GM18520 (cell line): ENCODE results near the gene PGBD5.

Source experiments
- ATAC-seq: cut with Tn5 transposase; IDR thresholded peaks from one replicate; pipeline ENCODE4 v1.9.1; 2021; ENCODE audit not compliant: unreplicated experiment

PGBD5 gene

DNA sequence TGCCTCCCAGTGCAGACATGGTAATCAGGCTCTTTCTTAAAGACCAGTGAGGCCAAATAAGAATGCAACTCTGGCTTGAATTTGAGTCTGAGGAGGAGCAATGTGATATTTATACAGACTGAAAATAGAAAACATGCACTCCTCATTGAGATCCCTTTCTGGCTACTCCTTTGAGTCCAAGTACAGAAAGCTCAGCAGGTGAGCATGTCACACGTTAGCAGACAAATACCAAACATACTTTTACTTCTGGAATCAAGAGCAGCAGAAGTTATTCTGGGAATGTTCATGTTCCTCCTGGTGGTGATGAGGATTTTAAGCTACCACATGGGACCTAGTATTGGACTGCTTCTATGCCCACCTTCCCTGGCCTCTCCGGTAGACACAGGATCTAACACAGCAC, 48.3 kb downstream of the PGBD5 start:
- no peak for ATAC-seq

DNA sequence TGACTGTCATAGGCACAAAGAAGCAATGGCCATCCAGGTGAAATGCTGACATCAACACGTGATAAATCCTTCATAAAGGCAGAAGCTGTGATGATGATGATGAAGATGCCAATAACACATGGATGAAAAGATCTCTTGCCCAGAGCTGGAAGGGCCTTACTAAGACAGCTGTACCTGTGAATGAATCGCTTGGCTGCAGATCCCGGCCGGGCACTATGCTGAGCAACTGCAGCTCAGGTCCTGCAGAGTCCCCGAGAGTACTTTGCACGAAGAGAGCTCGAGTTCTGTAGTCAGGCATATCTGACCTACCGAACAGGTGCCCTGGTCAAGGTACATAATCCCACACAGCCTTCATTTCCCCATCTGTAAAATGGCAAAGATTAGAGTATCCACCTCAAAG, 48.8 kb downstream of the PGBD5 start:
- ATAC-seq, result no peak

DNA sequence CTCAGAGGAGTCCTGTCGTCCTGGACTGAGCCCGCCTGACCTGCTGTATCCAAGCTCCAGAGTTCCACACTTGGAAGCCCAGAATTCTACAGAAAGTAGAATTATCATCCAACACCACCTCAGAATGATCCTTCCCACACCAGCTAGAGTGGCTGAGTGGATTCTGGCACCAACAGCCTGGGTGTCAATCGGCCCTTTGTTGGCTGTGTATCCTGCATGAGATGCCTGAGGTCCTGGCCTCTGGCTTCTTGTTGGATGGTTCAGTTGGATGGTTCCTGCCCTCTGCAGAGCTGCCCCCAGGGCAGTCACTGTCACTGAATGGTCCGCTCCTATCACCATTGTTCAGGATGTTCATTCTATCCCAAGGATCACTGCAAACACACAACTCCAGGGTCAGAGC, 49.8 kb downstream of the PGBD5 start:
- no peak for ATAC-seq

DNA sequence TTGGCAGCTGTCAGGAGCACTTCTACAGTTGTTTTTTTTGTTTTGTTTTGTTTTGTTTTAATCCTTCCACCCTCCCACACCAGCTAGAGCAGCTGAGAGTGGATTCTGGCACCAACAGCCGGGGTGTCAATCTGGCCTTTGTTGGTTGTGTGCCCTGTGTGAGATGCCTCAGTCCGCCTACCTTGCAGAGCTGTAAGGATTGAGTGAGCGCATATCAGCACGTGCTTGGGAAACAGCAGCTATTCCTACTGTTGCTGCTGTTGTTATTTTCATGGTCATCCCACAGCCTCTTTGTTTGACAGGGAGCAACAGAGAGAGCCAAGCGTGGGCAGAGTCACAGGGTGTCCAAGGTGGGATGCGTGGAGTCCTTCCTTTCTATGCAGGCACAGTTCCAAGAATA, 50.4 kb downstream of the PGBD5 start:
- ATAC-seq, result no peak

DNA sequence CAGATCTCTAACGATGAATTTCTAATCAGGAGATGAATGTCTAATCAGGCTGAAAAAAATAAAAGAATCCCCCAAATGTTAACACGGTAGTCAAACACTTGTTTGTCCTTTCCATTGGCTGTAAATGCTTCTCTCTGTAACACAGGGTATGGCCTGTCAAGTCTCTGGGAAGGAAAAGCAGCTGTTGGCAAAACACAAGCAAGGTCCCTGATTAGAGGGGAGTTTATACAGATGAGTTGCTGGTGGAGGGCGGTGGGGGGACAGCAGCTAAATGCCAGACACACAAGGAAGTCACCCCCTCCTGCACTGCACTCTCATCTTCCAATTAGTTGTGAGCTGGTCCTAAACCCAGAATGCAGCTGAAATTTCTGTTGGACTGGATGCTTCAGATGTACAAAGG, 51.0 kb downstream of the PGBD5 start:
- no peak for ATAC-seq

DNA sequence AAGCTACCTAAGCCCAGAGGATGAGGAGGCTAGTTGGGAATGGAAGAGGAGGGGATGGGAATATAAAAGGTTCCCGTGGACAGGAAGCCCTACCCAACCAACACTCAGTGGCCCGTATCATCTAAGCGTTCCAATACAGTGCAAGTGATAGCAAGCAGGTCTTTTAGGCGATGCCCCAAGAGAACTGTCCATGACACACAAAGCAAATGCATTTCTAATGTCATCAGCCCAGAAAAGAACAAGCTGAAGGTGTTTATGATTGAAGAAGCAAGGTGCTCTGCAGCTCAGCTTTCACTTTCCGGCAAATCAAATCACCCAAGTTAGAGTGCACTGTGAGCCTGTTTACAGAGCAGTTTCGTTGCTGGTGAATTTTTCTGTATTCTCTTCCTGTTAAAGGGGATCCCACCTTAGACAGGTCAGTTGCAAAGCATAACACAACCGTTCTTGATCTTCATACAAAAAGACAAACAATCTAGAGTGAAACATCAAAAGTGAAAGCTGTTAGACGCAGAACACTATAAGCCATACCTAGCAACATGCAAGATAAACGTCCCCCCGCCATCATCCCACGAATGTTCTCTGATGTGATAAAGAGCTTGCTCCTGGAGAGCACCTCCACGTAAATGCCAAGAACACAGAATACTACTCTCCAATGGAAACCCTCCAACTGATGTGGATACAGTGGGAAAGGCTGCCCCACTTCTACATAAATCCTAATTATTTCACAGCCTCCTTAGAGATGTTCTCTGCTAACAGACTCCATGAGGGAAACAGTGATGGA, 54.0 kb downstream of the PGBD5 start:
- ATAC-seq, result no peak

DNA sequence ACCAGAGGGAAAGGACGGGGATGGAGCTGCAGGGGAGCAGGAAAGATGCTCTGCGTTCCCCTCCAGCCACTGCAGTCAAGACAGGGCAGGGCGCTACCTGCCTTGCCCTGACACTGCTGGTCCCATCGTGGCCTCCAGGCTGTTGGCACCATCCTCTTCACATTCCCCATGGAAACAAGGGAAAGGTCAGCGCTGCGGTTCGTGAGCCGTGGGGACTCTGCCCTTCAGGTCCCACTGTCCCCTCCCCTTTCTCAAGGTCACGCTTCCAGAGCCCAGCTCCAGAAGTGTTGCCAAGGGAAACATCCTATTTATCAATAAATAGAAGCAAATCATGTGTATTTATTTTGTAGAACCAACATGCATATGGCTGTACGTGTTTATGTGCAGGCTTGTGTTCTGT, 56.0 kb downstream of the PGBD5 start:
- ATAC-seq, result no peak

DNA sequence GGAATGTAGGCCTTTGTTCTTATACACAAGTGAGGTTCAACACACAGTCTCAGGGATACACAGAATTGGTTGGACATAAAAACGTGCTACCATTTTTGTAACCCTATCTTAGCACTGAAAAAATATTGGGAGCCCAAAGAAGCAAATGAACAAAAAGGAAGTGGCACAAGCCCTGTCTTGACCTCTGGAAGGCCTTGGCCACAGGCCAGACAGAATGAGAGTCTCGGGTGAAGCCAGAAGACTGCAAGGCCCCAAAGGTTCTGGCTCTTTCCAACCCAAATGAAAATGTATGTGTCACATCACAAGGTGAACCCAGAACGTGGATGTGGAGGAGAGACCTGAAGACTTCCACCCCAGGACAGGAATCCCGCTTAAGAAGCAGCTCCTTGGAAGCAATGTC, 57.3 kb downstream of the PGBD5 start:
- no peak for ATAC-seq

DNA sequence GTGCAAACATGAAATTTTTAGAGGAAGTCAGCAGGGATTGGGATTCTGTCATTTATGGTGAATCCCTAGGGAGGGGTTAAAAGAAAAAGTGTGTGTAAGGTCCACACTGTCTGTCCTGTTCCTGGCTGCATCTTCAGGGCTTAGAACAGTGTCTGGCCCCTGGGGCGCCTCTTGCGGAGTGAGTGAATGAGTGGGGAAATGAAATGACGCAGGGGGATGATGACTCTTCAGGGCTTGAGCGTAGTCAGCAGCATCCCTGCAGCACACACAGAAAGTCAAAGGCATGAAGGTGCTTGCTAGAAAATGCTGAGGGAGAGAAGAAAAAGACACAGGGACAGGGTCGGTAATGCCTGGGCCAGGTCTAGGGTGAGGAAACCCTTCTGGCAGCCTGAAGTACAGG, 57.8 kb downstream of the PGBD5 start:
- no peak for ATAC-seq

DNA sequence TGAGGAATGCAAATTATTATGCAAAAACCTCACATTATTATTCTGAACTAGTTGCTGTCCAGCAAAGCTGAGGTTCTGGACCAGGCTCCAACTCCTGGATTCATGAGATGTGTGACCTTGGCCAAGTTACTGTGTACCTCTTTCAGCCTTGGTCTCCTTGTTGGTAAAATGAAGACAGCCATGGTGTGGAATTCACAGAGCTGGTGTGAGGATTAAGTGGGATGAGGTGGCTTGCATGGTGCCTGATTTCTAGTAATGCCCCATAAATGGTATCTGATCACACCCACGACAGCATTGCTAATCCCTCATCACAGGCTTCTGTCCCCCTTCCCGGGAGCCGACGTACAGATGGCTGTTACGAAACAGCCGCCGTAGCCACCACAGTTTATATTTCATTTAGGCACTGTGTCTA, 59.6 kb downstream of the PGBD5 start:
- no peak for ATAC-seq

DNA sequence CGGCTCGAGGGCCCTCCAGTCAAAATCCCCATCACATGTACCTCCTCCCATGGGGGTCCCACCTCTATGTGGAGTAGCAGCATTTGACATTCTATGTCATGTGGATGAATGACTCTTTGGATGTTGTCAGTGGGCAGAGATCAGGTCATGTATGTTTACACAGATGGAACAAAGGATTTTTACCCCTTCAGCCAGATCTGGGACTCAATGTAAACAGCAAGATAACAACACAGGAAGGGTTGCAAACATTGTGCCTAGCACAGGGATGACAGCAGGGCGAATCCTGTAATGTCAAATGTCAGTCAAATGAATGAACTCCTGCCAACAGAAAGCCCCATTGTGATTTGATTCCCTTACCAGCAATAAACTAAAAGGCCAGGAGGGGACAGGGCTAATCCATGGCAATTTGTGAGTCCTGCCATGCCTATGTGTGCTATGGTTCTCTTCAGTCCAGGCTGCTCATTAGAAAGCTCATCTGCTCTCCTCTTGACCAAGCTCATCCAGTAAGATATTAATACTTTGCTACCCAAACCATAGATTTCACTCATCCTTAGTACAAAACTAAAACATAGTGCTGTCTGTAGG, 60.3 kb downstream of the PGBD5 start:
- no peak for ATAC-seq

DNA sequence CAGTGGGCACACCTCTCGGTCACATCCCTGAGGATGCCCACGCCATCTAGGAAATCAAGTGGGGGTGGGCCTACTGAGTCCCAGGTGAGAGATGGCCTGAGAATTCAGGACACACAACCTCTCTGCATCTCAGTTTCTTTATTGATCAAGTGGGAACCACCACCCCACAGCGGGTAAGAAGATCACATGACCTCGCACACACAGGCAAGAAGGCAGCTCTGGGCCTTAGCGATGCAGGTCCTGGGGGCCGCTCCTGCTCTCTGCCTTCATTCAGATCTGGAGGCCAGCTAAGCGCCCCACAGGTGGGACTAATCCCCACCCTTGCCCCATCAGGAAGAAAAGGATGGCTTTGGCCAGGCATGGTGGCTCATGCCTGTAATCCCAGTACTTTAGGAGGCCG, 63.2 kb downstream of the PGBD5 start:
- ATAC-seq, result no peak

DNA sequence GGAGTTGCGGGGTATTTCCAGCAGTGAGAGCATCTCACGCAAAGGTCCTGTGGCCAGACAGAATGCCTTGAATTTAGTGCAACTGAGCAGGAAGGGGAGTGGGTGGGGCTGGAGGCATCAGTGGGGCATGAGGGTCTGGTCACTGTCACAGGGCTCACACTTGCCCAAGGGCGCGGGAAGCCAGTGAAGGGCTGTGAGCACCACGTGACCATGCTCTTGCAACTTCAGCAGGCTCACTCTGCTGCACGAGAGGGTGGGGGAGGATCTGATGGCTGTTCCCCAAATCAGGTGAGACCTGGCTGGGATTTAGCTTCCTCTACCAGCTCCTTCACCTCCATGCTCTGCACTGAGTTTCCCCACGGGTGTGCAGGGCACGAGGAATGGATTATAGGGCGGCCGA, 64.2 kb downstream of the PGBD5 start:
- no peak for ATAC-seq

DNA sequence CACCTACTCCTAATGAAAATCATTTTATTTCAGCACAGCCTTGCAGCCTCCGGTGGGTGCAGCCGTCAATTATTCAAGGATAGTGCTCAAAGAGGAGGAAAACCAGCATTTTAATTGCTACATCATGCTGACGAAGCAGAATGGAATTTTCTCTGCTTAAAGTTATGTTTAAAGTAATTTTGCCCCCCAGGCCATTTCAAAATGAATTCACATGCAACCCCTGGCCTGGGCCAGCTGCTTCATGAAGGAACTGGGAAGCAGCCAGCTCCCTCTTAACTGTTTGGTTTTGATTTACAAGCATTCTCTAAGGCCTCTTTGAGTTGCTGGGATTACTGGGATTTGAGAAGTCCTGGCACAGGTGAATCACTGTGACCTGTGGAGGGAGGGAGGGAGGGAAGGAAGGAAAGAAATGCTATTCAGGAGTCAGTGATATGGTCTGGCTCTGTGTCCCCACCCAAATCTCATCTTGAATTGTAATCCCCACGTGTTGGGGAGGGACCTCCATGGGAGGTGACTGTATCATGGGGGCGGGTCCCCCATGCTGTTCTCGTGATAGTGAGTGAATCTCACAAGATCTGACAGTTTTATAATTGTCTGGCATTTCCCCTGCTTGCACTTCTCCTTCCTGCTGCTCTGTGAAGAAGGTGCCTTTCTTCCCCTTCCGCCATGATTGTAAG, 66.0 kb downstream of the PGBD5 start:
- ATAC-seq, result no peak

DNA sequence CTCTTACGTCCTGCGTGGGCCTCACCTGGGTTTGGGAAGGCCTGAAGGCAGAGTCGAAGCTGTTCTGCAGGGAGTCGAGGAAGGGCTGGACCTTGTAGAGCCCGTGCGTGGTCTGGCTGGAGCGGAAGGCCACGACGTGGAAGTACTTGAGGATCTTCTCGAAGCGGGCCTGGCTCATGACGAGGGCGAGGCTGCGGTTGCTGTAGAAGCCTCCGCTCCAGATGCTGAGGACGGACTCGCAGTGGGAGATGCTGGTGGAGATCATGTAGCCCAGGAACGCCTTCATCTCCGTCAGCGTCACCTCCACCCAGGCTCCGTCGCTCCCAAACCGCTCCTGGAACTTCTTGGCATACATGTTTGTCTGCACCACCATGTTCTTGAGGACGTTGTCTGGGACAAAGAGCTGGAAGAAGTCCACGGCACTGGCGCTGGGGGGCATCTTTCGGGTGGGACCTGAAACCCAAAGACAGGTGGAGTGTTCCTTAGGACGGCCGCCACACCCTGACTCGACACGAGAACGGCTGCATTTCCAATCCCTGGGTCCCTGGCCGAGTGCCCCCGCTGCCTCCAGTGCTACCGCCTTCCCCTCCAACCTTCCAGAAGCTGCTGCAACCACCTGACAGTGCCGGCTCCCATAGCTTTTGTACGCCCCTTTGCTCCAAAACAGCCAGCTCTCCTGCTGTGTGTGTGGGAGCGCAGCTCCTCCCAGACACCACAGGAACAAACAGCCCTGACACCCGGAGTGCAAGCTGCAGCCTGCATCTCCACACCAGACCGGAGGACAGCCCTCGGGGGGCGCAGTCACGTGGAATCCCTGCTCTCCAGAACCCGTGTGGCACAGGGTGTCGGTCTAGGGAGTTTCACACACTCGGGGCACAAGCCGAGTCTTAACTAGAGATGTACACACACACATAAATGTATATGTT, 69.0 kb downstream of the PGBD5 start:
- ATAC-seq, result no peak

DNA sequence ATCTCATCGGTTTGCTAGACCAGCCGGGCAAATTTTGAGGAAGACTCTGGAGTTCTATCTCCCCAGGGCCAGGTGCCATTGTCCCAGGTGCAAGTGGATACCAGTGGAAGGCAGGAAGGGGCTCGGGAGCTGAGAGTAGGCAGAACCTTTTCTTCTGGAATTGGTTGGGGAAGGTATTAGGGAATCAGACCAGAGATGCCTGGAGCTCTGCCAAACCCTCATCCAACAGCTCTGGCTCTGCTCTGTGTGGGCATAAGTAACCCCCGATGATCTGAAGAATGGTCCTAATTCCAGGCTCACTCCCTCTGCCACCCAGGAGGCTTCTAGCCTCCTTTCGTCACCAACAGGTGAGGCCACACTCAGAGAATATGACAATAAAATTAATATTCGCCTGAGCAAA, 69.9 kb downstream of the PGBD5 start:
- ATAC-seq, result no peak

DNA sequence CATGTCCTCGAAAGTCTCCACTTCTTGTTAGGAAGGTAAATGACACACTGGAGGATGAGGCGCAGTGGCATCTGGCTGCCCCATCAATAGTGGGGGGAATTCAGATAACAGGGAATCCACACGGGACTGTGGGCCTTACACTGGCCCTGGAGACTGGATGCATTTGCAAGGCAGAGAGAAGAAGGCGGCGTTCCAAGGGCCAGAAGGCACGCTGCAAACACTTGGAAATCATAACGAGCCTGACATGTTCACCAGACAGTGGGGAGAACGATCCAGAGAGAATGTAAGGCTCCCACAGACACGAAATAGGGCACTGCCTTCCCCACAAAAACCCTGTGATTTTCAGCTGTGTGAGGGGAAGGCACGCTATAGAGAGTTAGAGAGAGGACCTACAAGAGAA, 70.5 kb downstream of the PGBD5 start:
- no peak for ATAC-seq

DNA sequence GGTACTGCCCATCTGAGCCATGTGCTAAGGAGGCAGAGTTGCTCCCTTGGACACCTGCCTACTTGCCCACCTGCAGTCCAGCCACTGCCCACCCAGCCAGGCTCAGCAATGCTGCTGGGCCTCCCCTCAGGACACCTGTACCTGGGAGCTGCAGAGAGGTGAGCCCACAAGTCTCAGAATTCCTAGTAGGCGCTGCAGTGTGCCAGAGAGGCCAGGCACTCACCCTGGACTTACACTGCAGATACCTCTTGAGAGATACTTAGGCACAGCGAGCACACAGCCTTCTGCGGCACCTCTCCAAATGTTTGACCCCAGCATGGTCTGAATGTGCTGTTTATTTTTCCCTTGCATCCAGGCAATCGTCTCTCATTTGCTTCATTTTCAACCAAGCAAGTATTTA, 71.0 kb downstream of the PGBD5 start:
- no peak for ATAC-seq

DNA sequence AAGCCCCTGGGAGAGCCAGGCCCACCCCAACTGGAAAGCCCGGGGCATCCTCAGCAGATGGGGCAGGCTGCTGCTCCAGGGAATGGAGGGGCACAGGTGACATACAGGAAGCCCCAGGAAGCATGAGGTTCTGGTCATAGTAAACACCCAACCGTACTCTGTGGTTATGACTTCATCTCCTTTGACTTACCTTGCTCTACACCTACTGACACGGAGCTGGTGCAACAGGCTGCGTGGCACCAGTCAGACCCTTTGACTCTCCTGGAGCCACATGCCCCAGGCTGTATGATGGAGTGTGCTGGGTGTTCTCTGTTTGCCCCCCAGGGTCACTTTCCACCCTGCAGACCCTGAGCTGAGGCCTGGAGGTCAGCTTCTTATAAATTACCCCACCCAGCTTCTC, 72.1 kb downstream of the PGBD5 start:
- ATAC-seq, result no peak

DNA sequence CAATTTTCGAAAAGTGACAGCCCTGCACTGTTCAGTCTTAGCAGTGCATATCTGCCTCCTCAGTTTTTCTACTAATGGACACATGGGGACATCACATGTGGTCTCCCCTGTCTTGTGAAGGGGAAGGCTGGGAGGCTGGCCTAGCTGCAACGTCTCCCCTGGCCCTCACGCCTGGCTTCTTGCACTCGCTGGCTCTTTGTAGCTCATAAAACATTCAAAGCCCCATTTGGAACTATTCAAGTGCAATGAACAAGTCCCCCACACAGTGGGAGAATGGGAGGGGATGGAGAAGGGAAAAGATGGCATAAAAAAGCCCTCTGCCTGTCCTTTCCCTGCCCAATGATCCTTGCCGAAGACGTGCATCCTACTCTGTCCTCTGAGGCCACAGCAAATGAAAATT, 73.6 kb downstream of the PGBD5 start:
- no peak for ATAC-seq

DNA sequence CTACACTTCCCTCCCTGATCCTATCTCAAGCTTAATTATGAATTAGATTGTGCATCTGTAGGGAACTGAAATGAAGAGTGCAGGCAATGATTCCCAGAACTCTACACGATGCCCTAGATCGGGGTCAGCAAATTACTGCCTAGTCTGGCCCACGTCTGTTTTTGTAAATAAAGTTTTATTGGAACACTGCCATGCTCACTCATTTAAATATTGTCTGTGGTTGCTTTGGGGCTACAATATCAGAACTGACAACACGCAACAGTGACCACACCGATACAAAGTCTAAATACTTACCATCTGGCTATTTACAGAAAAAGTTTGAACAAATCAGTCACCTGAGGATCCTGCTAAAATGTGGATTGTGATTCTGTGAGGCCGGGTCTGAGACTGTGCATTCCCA, 74.1 kb downstream of the PGBD5 start:
- ATAC-seq, result no peak
